T-helper 22 cell (primary cell): Measurements from ENCODE around the gene ADORA1.

Experiments
- DNase-seq: peaks from one replicate; pipeline ENCODE4 v3.0.0-alpha.2; 2020; ENCODE audit warnings: low read depth

Gene ADORA1

DNA sequence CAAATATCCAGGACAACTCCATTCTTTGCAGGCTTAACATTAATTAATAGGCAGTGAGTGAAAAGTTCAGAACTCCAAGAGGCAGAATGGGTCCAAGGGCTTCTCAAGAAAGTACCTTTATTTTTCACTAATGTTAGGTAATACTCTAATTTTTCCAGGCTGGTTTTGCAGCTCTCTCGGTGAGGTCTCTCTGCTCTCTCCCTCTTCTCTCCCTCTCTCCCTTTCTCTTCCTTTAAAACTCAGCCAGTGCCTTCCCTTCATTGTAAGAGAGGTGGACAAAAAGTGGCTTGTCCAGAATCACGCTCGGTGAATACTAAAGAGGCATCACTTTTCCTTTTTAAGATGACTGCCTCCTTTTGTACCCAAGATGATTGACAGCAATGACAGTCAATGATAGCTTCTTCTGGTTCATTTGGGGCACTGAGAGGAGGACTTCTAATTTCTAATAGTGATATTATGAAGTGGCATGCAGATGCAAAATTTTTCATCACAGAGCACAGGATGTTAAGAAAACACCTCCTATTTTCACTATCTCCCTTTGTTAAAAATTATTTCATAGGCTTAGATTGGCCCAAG, 60.3 kb downstream of the ADORA1 start:
- no peak for DNase-seq

DNA sequence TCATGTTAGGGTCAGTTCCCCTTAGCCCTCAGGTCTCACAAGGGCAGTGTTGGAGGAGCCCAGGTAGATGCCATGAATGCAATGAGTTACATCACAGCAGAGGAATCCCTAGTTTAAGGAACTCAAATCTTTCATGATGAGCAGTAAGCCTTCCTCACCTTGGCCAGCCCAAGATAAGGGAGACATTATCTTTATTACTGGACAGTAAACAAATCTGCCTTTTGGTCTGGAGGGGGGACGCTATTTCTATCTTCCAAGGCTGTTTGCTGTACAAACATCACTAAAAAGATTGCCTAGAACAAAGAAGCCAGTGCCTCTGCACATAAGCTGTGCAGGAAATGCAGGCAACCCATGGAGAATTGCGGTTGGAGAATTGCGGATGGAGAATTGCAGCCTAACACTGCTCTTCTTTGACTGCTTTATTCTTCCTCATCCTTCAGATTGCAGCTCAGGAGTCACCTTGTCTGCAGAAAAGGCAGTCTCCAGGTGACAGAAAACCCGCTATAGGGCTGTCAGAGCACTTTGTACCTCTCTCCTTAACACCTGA, 61.2 kb downstream of the ADORA1 start:
- DNase-seq, result no peak

- DNase-seq, result no peak
These were observed 62.4 kb downstream of the ADORA1 start for GRCh38 chr1:203189951-203190352.

- DNase-seq, result no peak
These were observed 63.4 kb downstream of the ADORA1 start for GRCh38 chr1:203190949-203191348.

DNA sequence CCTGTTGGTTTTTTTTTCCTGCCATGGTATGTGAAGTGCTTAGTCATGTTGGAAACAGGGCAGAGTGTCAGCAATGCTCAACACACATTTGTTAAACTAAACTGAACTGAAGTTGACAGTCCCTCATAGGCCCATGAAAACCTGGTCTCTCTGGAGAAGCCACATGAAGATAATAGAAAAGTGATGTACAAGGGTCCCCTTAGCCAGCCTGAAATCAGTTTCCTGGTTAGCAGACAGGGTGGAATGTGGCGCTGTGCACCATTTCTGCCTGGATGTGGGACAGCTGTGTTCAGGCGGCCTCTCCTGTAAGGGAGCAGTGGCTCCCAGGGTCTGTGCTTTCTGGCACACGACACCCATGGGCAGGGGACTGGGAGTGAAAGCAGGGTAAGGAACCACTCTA, 68.8 kb downstream of the ADORA1 start:
- no peak for DNase-seq

- no peak for DNase-seq
These were observed 70.1 kb downstream of the ADORA1 start for GRCh38 chr1:203197625-203198024.

- DNase-seq, result no peak
These were observed 71.5 kb downstream of the ADORA1 start for GRCh38 chr1:203199002-203199401.

- DNase-seq, result no peak
These were observed 71.9 kb downstream of the ADORA1 start for GRCh38 chr1:203199481-203199815.

DNA sequence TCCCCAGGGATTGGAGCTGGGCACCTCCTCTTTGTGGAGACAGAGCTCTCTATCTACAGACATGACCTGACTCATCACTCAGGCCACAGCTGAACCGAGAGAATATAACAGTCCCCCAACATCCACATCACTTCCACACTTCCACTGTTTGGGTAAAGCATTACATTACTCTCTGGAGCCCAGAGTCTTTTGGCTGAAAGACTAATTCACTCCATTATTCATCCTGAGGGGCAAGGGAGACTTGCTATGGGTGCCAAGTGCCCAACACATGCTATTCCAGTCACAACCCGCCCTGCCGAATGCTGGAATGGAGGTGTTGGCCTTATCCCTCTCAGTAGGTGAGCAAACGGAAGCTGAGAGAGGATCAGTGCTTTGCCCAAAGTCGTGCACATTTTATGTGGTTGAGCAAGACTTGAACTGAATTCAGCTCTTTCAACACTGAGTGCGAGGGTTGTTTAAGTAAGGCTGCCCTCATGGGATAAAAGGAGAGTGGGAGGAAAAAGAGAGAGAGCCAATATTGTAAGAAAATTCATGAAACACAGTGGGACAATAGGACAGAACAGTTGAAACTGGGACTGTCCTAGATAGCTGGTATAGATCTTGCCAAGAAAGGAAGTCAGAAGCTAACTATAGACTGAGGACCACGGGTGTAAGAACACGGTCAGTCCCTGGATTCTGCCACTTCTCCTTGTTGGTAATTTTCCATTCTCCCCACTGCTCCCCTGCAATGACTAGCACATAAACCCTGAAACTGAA, 72.5 kb downstream of the ADORA1 start:
- no peak for DNase-seq

DNA sequence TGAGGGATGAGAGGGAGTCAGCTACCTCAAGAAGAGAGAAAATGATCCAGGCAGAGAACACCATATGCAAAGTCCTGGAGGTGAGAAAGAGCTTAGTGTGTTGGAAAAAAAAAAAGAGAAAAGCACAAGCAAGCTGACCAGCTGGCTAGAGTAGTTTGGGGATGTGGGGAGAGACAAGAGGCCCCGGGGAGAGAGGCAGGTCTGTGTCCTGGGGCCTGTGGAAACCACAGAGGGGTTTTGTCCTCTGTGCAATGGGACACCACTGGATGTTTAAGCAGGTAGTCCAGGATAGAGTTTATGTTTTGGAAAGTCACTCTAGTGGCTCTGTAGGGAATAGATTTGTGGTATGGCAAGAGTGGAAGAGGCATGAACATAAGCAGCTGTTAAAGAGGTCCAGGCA, 73.4 kb downstream of the ADORA1 start:
- DNase-seq, result no peak

DNA sequence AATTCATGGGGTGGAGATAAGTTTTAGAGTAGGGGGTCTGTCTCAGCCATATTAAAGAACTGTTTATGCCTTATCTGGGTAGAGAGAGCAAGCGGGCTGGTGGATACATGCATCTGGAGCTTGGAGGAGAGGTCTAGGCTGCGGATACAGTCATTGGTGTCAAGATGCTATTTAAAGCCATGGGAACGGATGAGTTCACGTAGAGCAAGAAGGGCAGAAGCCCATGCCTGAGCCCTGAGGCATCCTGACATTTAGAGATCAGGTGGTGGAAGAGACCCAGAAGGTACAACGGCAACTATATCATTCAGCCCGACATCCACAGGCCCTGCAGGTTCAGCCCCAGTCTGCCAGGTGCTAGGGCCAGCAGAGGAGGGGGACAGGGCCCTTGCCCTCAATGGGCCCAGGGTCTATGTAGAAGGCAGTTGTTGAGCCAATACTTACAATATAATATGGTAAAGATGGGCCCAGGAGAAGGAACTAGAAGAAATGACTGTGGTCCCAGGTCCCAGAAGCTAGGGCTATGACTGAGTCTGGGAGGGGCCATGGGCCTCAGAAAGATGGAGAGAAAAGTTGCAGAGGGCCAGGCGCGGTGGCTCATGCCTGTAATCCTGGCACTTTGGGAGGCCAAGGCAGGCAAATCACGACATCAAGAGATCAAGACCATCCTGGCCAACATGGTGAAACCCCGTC, 74.1 kb downstream of the ADORA1 start:
- DNase-seq, result no peak

GRCh38 chr1:203202431-203203245, 75.1 kb downstream of the ADORA1 start:
- DNase-seq, result no peak

DNA sequence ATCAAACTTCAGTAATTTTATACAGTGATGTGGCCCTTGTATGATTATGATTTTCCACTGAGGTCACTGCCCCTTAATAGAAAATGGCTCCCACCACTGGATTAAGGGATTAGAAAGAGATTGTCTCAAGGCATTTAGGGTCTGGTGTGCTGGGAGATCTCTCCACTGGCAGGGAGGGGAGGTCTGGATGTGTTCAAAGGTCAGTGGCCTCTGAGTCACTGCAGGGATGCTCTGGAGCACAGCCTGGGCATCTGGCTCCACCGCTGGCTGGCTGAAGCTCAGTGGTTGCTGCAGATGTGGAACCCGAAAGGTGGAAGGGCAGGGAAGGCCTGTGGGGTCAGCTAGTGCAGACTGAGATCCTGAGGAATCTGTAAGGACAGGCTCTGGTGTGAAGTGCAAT, 77.2 kb downstream of the ADORA1 start:
- DNase-seq, result no peak

GRCh38 chr1:203206129-203206687, 78.7 kb downstream of the ADORA1 start:
- no peak for DNase-seq

DNA sequence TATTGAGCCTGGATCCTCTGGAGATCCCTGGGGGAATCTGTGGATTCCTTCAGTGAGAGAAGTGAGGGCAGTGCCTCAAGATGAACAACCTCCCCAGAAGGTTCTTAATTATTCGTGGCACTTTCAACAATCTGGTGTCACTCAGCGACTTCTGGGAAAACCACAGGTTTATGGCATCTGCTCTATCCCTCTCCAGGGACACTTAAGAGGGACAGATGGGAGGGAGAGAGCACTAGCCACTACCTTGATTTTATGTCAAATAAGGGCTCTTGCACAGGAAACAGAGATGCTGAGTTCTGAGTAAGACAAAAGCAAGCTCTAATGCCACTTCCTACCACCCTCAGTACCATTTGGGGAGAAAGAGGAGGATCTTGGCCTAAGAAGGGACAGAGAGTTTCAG, 80.2 kb downstream of the ADORA1 start:
- no peak for DNase-seq

DNA sequence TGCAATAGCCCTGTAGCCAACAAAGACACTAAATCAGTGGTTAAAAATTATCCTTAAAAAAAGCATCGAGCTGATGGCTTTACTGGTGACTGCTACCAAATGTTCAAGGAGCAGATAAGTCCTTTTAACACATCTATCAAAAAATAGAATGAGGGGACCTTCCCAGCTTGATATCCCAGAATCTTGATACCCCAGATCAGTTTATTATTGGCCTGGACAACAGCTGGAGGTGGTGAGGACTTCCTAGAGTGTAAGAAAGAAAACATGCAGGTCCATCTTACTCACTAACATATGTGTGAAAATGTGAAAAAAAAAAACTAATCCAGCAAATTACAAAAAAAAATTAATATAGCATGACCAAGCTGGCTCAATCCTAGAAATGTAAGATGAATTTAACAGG, 80.7 kb downstream of the ADORA1 start:
- no peak for DNase-seq

DNA sequence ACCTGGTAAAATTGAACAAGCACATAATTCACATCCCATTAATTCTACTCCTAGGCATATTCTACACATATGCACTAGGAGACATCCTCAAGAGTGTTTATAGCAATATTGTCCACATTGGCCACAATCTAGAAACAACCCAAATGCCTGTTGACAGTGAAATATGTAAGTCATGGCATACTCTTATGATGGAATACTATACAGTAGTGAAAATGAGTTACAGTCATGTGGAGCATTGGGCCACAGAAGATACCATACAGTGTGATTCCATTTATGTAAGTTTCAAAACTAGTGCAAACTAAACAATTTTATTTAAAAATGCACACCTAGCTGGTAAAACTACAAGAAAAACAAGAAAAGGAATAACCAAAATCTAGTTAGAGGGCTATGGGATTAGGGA, 82.8 kb downstream of the ADORA1 start:
- DNase-seq, result no peak

DNA sequence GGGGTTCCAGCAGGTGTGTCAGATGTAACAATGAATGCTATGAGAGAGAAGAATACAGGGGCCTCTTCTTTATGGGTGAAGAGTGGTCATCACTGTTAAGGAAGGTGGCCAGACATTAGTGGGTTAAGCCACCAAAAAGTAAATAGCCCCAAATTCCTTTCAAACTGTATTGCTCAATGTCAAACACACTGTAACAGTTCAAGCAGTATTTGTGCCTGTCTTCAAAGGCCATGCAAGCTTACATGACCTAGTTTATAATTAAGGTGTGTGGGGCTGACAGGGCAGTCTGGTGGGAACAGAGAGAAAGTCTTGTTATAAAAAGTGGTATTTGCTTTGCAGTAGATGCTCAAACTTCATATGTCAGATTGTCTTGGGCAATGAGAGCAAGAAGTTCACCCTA, 83.5 kb downstream of the ADORA1 start:
- DNase-seq, result no peak

DNA sequence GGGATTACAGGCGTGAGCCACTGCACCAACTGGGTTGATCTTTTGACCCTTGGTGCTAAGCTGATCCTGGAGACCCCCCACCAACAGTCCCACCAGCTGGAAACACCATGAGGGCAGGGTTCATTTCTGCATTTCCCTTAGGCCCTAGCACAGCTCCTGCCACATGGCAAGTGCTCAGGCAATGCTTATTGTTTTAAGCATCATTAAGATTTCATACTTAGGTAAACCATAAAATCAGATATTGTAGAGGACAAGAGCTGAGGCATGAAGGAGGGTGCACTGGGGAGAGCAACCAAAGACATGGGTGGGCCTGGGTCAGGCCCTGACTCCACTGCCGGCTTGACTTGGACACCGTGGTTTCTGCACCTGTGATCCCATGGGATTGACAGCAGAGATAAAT, 84.3 kb downstream of the ADORA1 start:
- no peak for DNase-seq

- DNase-seq, result no peak
These were observed 85.6 kb downstream of the ADORA1 start for GRCh38 chr1:203213126-203213525.

GRCh38 chr1:203214871-203215270, 87.3 kb downstream of the ADORA1 start:
- no peak for DNase-seq

DNA sequence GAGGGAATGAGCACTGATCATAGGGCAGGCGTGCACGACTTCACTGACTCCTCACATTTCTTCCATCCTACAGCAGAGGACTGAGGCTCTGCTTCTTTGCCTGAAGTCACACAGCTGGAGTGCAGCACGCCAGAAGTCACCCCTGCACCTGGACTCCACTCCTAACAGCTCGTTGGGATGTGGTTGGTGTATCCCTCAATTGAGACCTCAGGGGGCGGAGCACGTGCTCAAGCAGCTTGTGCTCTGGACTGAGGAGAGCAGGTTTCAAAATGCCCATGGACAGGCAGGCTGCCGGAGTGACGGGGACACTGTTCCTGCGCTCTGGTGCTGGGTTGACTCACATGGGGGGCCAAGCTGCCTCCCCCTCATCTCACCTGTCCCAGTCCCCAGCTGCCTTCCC, 88.0 kb downstream of the ADORA1 start:
- no peak for DNase-seq
